K562 (cell line): ENCODE measurements around the gene BLCAP.

ENCODE experiments used
- GABPB1 ChIP-seq: sonication (generic); formaldehyde crosslinking; IDR thresholded peaks from 2 replicates; pipeline ENCODE4 v1.8.0; 2022; ENCODE audit warnings: mild to moderate bottlenecking, missing genetic modification reagents
- IRF2 ChIP-seq: sonication (generic); formaldehyde crosslinking; IDR thresholded peaks from 2 replicates; pipeline ENCODE4 v1.8.1; 2022; ENCODE audit warnings: mild to moderate bottlenecking, missing genetic modification reagents
- NRF1 ChIP-seq, 2 experiments: fragments of 450-650 bp; IDR thresholded peaks in 1 of 2; conservative IDR thresholded peaks in 1 of 2; 2 replicates each; pipeline ENCODE4 v1.6.1; 2014; ENCODE audit warnings: mild to moderate bottlenecking in 2 of 2
- TF ChIP-seq, protein P1 (sequence below), 3 experiments: fragments of 200-800 bp in 1 of 3; sonication (Bioruptor generic) in 1 of 3; sonication (generic) in 1 of 3; formaldehyde crosslinking in 1 of 3; IDR thresholded peaks; 2 replicates each; pipeline versions ENCODE4 v1.6.1 to v1.8.0; 2016 to 2022; ENCODE audit warnings: mild to moderate bottlenecking in 2 of 3, missing compliant biosample characterization in 2 of 3, missing genetic modification characterization in 2 of 3, missing genetic modification reagents in 1 of 3
- TF ChIP-seq, protein P2 (sequence below): sonication (generic); formaldehyde crosslinking; IDR thresholded peaks from 2 replicates; pipeline ENCODE4 v1.9.0; 2022; ENCODE audit warnings: mild to moderate bottlenecking, missing genetic modification reagents
- TF ChIP-seq, protein P3 (sequence below): fragments of 450-650 bp; IDR thresholded peaks from 2 replicates; pipeline ENCODE4 v1.6.1; 2017; ENCODE audit warnings: mild to moderate bottlenecking, moderate library complexity
- TF ChIP-seq, protein P4 (sequence below): sonication (generic); formaldehyde crosslinking; IDR thresholded peaks from 2 replicates; pipeline ENCODE4 v1.9.0; 2022; ENCODE audit warnings: mild to moderate bottlenecking, missing genetic modification reagents

DNA sequence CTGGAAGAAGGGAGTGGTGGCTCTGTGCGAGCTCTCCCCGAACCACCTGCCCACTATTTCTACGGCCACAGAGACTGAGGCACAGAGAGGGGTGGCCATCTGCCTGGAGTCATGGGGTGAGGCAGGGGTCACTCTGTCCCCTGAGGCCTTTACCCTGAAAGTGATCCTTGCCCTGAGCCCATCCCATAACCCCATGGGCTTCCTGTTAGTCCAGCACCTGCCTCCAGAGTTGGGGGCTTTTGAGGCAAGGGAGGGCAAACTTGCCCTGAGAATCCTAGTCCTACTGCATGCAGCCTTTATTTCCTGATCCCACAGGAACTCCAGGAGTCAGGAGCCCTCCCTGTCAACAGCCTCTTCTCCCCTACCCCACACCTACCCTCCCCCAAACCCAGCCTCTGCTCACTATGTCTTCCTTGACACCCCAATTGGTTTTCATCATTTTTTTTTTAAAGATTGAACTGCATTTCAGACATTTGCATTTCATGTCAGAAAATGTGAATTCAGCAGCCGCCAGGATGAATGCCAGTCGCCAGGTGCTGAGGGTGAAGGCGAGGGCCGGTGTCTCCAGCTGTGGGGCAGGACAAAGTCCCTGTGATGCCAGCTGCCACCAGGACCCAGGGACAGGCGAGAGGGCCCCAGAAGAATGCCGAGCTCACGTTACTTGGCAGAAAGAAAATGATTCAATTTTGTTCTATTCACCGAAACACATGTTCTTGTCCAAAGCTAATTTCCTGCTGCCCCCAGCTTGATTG, 54.3 kb downstream of the BLCAP start:
- TF ChIP-seq, protein P1, sequence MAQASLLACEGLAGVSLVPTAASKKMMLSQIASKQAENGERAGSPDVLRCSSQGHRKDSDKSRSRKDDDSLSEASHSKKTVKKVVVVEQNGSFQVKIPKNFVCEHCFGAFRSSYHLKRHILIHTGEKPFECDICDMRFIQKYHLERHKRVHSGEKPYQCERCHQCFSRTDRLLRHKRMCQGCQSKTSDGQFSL (CRISPR knock-in tag; IDR thresholded peaks at IDR 0.05), result no peak
- TF ChIP-seq, protein P1 (tag; IDR thresholded peaks at IDR 0.05), result no peak
- TF ChIP-seq, protein P2, sequence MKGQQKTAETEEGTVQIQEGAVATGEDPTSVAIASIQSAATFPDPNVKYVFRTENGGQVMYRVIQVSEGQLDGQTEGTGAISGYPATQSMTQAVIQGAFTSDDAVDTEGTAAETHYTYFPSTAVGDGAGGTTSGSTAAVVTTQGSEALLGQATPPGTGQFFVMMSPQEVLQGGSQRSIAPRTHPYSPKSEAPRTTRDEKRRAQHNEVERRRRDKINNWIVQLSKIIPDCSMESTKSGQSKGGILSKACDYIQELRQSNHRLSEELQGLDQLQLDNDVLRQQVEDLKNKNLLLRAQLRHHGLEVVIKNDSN, result no peak
- TF ChIP-seq, protein P3, sequence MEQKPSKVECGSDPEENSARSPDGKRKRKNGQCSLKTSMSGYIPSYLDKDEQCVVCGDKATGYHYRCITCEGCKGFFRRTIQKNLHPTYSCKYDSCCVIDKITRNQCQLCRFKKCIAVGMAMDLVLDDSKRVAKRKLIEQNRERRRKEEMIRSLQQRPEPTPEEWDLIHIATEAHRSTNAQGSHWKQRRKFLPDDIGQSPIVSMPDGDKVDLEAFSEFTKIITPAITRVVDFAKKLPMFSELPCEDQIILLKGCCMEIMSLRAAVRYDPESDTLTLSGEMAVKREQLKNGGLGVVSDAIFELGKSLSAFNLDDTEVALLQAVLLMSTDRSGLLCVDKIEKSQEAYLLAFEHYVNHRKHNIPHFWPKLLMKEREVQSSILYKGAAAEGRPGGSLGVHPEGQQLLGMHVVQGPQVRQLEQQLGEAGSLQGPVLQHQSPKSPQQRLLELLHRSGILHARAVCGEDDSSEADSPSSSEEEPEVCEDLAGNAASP, result no peak
- TF ChIP-seq, protein P4, sequence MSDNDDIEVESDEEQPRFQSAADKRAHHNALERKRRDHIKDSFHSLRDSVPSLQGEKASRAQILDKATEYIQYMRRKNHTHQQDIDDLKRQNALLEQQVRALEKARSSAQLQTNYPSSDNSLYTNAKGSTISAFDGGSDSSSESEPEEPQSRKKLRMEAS (CRISPR knock-in tag), result no peak
- TF ChIP-seq IRF2 (CRISPR knock-in tag) (no peak), GABPB1 (CRISPR knock-in tag) (no peak), NRF1 (conservative IDR thresholded peaks at IDR 0.05 in 1 of 2, IDR thresholded peaks at IDR 0.05 in 1 of 2) (no peak)
